Loucy (cell line): ENCODE results near the gene TRIM60.

Experiments
- CTCF ChIP-seq: fragments of 200-600 bp; sonication (generic); conservative IDR thresholded peaks from 2 replicates; pipeline ENCODE4 v1.5.1; 2014; ENCODE audit warnings: mild to moderate bottlenecking, antibody characterized with exemption, low read length
- EZH2phosphoT487 ChIP-seq: fragments of 200-600 bp; IDR thresholded peaks from 2 replicates; pipeline ENCODE4 v1.6.1; 2018; ENCODE audit warnings: antibody characterized with exemption, mild to moderate bottlenecking, moderate library complexity, borderline replicate concordance

- TF ChIP-seq CTCF (no peak), EZH2phosphoT487 (no peak)
These were observed 16.4 kb downstream of the TRIM60 start for GRCh38 chr4:165048170-165048569.
